Cardiac fibroblast (primary cell): ENCODE measurements around the gene AKAP13.

ENCODE experiments used
- DNase-seq, 2 donors: peaks; one replicate each; pipeline versions ENCODE4 v3.0.0 to v3.0.0-alpha.2; 2010; ENCODE audit warnings: low read depth in 2 of 2
- H3K4me3 ChIP-seq, 2 donors: replicated peaks in 1 of 2; 1 replicate in 1 of 2; 2 replicates in 1 of 2; pipeline ENCODE4 v1.5.1; 2011; ENCODE audit warnings: low read depth in 2 of 2, low read length in 2 of 2, mild to moderate bottlenecking in 2 of 2, moderate library complexity in 1 of 2
- TF ChIP-seq, protein P1 (sequence below): IDR thresholded peaks from one replicate; pipeline ENCODE4 v1.5.1; 2011; ENCODE audit warnings: low read depth, mild to moderate bottlenecking, low read length, inconsistent platforms

AKAP13 gene

DNA sequence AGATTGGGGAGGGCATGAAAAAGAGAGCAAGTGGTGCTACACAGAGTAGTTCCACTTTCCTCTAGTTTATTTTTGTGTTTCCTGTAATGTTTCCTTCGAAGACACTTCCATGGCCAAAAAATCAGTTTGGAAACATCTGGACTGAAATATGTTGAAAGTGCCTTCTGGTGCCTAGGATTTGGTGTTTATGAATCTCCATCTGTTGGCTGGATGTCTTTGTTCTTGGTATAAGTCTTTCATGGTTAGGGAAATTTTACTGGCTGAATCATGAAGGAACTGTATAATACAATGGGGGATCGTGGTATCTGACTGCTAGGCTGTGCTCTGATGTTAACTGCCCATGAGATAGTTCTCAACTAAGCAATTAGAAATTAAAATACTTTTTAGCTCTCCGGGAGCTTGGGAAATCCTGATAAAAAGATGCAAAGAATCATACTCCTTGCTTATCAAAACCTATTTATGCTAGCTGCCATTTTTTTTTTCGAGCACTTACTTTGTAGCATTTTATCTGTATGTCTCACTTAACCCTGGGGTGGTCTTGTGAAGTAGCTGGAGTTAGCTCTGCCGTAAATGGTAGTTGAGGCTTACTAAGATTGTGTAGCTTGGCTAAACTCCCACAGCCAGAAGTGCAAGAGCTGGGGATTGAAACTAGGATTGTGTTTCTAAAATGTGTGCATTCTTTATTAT lies 21.9 kb downstream of the AKAP13 start:
- TF ChIP-seq, protein P1, sequence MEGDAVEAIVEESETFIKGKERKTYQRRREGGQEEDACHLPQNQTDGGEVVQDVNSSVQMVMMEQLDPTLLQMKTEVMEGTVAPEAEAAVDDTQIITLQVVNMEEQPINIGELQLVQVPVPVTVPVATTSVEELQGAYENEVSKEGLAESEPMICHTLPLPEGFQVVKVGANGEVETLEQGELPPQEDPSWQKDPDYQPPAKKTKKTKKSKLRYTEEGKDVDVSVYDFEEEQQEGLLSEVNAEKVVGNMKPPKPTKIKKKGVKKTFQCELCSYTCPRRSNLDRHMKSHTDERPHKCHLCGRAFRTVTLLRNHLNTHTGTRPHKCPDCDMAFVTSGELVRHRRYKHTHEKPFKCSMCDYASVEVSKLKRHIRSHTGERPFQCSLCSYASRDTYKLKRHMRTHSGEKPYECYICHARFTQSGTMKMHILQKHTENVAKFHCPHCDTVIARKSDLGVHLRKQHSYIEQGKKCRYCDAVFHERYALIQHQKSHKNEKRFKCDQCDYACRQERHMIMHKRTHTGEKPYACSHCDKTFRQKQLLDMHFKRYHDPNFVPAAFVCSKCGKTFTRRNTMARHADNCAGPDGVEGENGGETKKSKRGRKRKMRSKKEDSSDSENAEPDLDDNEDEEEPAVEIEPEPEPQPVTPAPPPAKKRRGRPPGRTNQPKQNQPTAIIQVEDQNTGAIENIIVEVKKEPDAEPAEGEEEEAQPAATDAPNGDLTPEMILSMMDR, result no peak
- peak in 1 of 2 donors; percentile 72 for DNase-seq
- no peak overlapping the region for H3K4me3 ChIP-seq

GRCh38 chr15:85403745-85404144 lies 23.3 kb downstream of the AKAP13 start:
- peak; percentile 61 to 79 for DNase-seq
- H3K4me3 ChIP-seq, result no peak overlapping the region
- TF ChIP-seq, protein P1, result no peak

- no peak for DNase-seq
- TF ChIP-seq, protein P1, result no peak
- no peak overlapping the region for H3K4me3 ChIP-seq
Measured at GRCh38 chr15:85404176-85404917, 23.9 kb downstream of the AKAP13 start.

GRCh38 chr15:85404918-85405866 lies 24.8 kb downstream of the AKAP13 start:
- H3K4me3 ChIP-seq, result peak overlapping the region in 1 of 2 donors; percentile 5
- peak; percentile 35 to 77 for DNase-seq
- TF ChIP-seq, protein P1, result no peak

GRCh38 chr15:85406916-85407315 lies 26.5 kb downstream of the AKAP13 start:
- TF ChIP-seq, protein P1, result no peak
- no peak overlapping the region for H3K4me3 ChIP-seq
- DNase-seq, result peak; percentile 33 to 55

- no peak overlapping the region for H3K4me3 ChIP-seq
- TF ChIP-seq, protein P1, result no peak
- DNase-seq, result peak; percentile 76 to 86
Measured at GRCh38 chr15:85407421-85408269, 27.2 kb downstream of the AKAP13 start.
